Bronchial epithelial cell (primary cell): ENCODE results near the gene MTCP1. TPM values are rescaled to one million over a fixed set of nuclear protein-coding genes. Genes with fewer than 3 reads are reported as not detected.

Experiments used
- DNase-seq: peaks from one replicate; pipeline ENCODE4 v3.0.0-alpha.2; 2010; ENCODE audit warnings: low read depth
- FAIRE-seq: peaks from 2 replicates; lab custom pipeline; 2011; peaks lifted over from hg19 to GRCh38; lab: Jason Lieb, UNC
- H3K27me3 ChIP-seq: 2 replicates; pipeline ENCODE4 v1.5.1; 2011; ENCODE audit warnings: low read length; ENCODE audit not compliant: control insufficient read depth, insufficient read depth
- H3K36me3 ChIP-seq: 2 replicates; pipeline ENCODE4 v1.5.1; 2011; ENCODE audit warnings: low read length; ENCODE audit not compliant: control insufficient read depth, insufficient read depth
- H3K4me3 ChIP-seq: 2 replicates; pipeline ENCODE4 v1.5.1; 2011; ENCODE audit warnings: mild to moderate bottlenecking, low read depth, low read length, control low read depth
- total RNA-seq: library from RNA; depleted of rRNA; stranded (reverse); fragments of >200 nt; gene quantifications from 2 replicates; pipeline ENCODE4 v1.2.1, GENCODE V29; 2014
- TF ChIP-seq, protein P1 (sequence below): IDR thresholded peaks from 2 replicates; pipeline ENCODE4 v1.5.1; 2011; ENCODE audit warnings: mild to moderate bottlenecking, moderate library complexity, low read length, control low read depth, inconsistent platforms; ENCODE audit not compliant: insufficient read depth, severe bottlenecking

MTCP1 gene
- total RNA-seq, 1 donor from 2014 or later: 1.8 TPM

DNA sequence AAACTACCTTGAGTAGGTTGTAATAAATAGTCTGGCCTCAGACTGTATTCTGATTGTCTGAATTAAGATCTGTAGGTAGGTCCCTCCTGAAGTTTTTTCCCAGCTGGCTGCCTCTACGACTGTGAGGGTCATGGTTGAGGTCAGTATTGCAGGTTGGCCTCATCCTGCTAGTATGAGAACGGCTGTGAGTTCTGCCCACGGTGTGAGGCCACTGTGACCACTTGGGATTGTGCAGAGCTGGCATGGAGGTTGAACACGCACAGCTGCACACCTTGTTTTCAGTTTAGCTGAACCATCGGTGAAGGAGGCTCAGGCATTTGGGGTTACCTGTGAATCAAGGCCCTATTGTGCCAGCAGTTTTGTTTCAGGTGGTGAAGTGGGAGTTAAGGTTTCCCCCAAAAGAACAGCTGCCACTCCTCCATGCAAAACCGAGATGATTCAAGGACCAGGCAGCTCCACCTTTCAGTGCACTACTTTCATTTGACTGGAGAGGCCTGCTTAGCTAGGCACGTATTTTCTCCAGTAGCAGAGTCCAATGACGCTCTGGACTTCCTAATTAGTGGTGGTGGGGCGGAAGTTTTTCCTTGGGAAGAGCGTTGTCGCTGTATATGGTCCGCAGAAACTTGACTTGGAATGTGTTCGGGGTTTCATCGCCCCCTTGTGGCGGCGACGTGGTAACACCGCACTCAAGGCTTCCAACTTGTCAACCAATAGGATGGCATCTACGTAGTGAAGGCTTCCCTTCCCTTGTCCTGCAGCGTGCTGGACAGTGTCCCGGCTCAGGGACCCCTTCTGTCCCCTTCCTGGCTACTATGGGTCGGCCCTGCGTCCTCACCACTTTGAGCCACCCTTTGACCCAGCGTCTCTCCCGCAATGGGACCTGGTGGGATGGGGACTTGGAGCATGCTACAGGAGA is 13.8 kb downstream of the MTCP1 start:
- peak; percentile 60 for DNase-seq
- Histone ChIP-seq H3K27me3 (no peaks in the 10 kb centered on the region), H3K4me3 (no peak overlapping the region), H3K36me3 (peaks cover 3% of the 10 kb centered on the region)
- TF ChIP-seq, protein P1, sequence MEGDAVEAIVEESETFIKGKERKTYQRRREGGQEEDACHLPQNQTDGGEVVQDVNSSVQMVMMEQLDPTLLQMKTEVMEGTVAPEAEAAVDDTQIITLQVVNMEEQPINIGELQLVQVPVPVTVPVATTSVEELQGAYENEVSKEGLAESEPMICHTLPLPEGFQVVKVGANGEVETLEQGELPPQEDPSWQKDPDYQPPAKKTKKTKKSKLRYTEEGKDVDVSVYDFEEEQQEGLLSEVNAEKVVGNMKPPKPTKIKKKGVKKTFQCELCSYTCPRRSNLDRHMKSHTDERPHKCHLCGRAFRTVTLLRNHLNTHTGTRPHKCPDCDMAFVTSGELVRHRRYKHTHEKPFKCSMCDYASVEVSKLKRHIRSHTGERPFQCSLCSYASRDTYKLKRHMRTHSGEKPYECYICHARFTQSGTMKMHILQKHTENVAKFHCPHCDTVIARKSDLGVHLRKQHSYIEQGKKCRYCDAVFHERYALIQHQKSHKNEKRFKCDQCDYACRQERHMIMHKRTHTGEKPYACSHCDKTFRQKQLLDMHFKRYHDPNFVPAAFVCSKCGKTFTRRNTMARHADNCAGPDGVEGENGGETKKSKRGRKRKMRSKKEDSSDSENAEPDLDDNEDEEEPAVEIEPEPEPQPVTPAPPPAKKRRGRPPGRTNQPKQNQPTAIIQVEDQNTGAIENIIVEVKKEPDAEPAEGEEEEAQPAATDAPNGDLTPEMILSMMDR: peak; percentile 72
- FAIRE-seq: peak; percentile 62

DNA sequence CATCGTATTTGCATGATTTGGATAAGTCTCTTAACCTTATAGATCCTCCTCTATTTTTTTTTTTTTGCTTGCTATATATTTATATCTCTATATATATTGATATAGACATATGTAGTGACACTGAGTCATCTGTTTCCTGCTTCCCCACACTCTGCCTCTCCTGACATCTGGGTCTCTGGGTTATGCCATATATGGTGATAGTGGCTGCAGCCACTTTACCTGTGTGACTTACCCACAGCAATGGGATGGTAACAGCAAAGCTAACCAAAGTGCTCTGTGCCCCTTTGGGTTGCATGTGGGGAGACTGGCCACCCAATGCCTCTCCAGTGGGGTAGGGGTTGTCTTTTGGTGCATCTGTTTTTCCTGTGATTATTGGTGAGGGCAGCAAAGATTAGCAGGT is 14.5 kb downstream of the MTCP1 start:
- DNase-seq (no peak), FAIRE-seq (no peak)
- TF ChIP-seq, protein P1: no peak
- Histone ChIP-seq H3K27me3 (no peaks in the 10 kb centered on the region), H3K4me3 (no peak overlapping the region), H3K36me3 (peaks cover 3% of the 10 kb centered on the region)

DNA sequence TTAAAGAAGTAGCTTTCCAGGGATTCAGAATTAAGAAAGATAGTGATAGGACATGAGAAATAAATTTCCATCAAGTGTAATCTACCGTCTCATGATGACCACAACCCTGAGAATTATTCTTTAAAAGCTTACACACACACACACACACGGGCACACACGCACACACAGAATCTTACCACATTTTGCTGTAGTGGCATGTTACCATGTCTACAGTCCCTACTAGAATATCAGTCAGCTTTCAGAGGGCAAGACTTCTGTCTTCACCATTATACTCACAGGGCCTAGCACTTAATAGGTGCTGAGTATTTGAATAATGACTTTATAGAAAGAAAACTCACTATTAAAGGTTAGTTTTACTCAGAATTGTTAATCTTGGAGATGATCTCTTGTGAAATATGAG is 15.4 kb downstream of the MTCP1 start:
- FAIRE-seq: no peak
- TF ChIP-seq, protein P1: no peak
- no peak overlapping the region for H3K4me3 ChIP-seq
- DNase-seq: no peak
- H3K36me3 ChIP-seq: peaks cover 3% of the 10 kb centered on the region
- H3K27me3 ChIP-seq: no peaks in the 10 kb centered on the region

DNA sequence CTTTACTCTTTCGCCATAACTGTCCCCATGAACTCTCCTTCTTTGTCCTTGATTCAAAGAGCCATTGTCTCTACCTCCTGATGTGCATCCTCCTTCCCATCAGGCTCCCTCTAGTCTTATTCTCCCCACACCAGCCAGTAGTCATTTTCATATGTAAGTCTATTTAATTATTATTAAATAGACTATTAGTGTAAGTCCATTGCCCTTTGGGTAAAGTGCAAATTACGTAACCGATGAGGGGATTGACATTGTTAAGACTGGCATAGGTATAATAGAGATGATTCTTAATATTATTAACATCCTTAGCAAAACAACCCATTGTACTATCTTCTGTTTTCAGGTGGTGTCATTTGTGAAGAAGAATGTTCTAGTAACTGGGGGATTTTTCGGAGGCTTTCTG is 16.7 kb downstream of the MTCP1 start:
- TF ChIP-seq, protein P1: no peak
- FAIRE-seq (peak; percentile 55), DNase-seq (no peak)
- Histone ChIP-seq H3K36me3 (no peaks in the 10 kb centered on the region), H3K4me3 (no peak overlapping the region), H3K27me3 (no peaks in the 10 kb centered on the region)

DNA sequence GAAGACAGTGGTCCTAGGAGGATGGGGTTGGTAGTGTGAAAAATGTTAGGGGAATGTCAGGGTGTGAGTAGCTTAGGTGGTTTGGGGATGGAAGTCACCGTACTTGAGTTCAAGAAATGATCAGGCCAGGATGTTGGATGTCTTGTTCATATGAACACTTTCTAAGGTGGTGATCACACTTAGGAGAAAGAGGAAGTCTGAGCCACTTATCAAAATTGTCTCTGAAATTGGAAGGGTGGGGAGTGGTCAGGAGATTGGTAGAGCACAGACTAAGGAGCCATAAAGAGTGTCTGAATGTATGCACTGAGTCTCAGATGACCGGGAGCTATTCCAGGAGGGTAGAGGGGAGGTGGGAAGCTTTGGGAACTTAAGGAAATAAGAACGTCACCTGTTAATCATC is 17.3 kb downstream of the MTCP1 start:
- FAIRE-seq (no peak), DNase-seq (no peak)
- H3K4me3 ChIP-seq: no peak overlapping the region
- H3K27me3 ChIP-seq: no peaks in the 10 kb centered on the region
- TF ChIP-seq, protein P1: no peak
- no peaks in the 10 kb centered on the region for H3K36me3 ChIP-seq
